Islet of Langerhans (tissue), 1 donor: ENCODE results near the gene TNIK.
A peak's percentile ranks its signal among the peaks of the same experiment; 100 is the strongest.

Experiments used
- FAIRE-seq: peaks from one replicate; lab custom pipeline; 2011; peaks lifted over from hg19 to GRCh38; lab: Jason Lieb, UNC

TNIK gene

GRCh38 chr3:171468296-171468906 lies 8.2 kb upstream of the TNIK start:
- no peak for FAIRE-seq

DNA sequence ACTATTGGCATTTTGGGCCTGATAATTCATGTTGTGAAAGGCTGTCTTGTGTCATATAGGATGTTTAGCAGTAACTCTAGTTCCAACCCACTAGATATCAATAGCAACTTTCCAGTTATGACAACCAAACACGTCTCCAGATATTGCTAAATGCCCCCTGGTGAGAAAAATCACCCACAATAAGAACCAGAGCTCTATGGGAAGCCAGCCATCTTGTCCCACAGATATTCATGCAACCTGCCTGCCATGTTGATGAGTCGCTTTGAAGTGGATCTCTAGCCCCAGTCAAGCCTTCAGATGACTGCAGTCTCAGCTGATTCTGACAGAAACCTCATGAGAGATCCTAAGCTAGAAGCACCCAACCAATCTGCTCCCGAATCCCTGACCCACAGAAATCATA lies 5.6 kb upstream of the TNIK start:
- no peak for FAIRE-seq

GRCh38 chr3:171464462-171464861 lies 4.3 kb upstream of the TNIK start:
- FAIRE-seq: no peak

DNA sequence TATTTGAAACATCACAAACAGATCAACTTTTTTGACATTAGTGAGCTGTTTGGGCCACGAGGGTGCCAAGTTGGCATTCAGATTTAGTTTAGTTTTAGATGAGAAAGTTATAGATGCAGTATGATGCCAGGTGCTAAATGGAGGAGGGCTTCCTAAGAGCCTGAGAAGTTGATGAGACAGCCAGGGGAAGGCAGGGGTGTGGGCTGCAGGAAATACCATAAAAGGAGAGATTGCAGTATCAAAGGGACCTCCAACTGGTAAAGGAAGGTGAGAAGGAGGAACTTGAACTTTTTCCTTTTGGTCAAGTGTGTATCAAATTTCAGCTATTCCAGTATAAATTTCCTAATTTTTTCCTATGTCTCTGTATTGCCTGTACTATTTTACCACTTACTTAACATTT lies 2.0 kb upstream of the TNIK start:
- FAIRE-seq: no peak

- FAIRE-seq: no peak
Observed at GRCh38 chr3:171461525-171461917, 1.3 kb upstream of the TNIK start.

- FAIRE-seq: no peak
Observed at GRCh38 chr3:171460725-171461524, 720 bp upstream of the TNIK start.

DNA sequence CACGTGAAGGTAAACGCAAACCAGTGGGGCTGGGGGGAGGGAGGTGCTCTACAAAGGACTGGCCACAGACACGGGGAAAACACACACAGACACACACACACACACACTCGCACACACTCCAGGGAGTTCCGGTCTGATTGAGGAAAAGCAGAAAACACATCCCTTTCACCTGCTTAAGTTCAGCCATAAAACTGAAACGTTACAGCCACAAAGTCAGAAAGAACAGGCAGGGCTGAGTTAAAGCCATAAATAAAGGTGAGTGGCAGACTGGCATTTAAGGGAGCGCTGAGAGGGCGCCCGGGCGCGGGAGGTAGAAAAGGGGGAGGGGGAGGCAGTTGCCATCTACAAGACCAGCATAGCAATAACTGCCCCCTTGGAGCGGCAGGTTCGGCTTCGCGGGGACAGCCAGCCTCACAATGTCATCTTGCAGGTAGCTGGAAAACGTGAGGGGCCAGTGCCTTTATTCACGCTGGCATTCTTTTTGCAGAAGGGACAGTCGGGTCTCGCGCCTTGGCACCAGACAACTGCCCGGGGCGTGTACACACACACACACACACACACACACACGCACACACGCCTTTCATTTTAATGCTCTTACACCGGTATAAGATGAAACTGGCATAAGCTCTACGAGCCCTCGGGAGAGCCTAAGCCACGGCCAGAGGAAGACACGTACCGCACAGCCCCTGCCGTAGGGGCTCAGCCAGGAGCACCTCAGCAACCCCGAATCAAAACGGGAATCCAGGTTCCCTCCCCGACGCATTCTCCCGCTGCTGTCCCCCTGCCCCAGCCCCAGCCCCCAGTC lies 866 bp downstream of the TNIK start:
- no peak for FAIRE-seq

DNA sequence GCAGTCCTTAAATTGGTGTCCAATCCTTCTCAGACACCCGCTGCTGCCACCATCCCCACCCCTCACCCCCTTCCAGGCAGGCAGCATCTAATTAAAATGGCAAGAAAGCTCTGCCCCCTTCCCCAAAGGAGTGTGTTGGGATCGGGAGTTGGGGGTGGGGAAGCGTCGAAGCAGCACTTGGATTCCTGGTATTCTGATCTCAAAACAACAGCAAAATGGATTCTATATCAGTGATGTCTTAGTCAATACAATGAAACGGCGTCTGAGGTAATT lies 1.4 kb downstream of the TNIK start:
- FAIRE-seq: no peak

GRCh38 chr3:171458071-171458863 lies 1.9 kb downstream of the TNIK start:
- no peak for FAIRE-seq

GRCh38 chr3:171457607-171458061 lies 2.6 kb downstream of the TNIK start:
- FAIRE-seq: no peak

- no peak for FAIRE-seq
Observed at GRCh38 chr3:171456765-171457606, 3.2 kb downstream of the TNIK start.

GRCh38 chr3:171455603-171456550 lies 4.3 kb downstream of the TNIK start:
- no peak for FAIRE-seq

DNA sequence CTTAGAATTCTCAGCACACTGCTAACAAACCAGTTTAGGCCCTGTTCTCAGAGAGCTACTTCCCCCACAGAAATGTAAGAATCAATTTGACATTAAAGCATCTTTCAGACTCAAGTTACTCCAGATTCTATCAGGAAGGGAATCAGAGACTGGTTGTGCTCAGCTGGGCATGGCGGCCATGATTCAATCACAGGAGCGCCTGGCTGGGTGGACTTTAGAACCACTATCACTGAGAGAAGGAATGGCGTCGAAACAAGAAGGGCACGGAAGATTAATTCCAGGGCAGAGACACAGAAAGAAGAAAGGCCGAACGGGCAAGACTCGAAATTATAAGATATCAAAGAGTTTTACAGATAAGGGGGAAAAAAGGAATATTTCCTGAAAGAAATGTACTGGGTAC lies 6.2 kb downstream of the TNIK start:
- no peak for FAIRE-seq

DNA sequence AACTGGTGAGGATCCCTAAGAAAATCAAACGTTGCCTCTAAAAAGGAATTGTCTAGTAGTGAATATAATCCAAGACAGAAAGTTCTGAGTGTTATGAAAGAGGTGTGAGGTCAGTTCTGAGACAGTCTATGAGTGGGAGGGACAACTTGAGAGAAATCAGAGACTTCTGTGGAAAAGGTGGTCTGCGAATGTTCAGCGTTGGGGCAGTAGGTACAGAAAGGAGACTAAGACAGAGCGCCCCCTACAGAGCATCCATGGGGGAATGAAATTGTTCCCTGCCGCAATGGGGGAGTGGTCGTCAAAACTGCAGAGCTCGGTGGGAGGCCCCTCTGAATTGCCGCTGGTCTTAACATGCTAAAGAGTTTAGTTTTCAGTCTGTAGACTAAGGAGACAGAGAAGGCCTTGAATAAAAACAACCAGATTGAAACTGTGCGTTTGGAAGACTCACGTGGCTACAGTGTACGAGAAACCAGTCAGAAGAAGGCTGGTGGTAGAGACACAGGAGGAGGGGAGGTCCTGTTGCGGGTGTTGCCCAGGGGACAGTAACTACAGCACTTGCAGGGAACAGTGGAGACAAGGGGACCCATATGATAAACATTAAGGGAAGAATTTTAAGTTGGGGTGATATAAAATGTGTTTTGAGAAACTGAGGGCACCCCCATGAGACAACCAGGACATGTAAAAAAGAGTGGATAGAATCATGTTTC lies 6.9 kb downstream of the TNIK start:
- no peak for FAIRE-seq

GRCh38 chr3:171452328-171452727 lies 7.9 kb downstream of the TNIK start:
- no peak for FAIRE-seq

- no peak for FAIRE-seq
Observed at GRCh38 chr3:171451915-171452314, 8.3 kb downstream of the TNIK start.

DNA sequence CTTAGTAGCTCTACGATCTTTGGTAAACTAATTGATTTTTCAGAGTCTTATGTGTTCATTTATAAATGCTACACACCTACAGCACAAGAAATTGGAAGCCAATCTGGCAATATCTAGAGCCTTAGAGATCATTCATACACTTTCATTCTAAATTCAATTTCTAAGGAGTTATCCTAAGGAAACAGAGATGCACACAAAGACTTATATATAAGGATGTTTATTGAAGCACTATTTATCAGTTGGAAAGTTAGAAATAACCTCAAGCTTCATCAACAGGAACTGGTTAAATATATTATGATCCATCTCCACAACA lies 12.7 kb downstream of the TNIK start:
- FAIRE-seq: peak; percentile 92

DNA sequence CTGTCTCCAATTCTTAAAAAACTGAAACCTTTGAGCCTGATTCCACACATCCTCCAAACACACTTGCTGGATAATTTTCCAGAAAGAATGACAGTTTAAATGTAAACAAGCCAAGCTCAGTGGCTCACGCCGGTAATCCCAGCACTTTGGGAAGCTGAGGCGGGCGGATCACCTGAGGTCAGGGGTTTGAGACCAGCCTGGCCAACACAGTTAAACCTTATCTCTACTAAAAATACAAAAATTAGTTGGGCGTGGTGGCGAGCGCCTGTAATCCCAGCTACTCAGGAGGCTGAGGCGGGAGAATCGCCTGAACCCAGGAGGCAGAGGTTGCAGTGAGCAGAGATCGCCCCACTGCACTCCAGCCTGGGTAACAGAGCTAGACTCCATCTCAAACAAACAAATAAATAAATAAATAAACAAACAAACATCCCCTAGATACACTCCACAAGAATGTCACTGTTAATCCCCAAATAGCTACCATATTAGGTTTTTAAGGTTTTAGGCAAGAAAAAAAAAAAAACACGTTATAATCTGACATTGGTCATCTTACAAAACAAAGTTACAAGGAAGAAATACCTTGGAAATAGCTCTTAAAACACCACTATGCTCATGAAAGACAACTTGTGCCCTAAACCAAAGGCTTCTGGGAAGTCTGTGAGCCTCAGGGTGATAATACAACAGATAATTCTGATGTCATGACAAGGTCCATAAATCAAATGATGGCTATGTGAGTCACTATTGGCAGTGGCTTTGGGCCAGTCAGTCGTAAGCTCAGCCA lies 13.2 kb downstream of the TNIK start:
- no peak for FAIRE-seq

DNA sequence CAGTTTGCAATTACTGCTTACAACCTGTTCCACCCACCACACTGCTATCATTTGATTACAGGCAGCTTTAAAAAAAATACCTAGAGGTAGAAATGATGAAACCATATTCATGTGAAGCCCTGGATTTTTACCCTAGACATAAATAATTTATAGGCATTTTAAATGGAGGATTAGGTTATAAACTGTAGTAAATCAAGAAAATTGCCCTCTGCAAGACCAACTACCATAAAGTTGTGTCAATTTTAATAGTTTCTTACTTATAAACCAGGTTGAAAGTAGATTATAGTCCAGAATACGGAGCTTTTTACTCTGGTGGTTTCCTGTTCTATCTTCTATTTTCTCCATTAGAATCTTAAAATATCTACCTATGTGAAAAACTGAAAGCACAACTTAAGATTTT lies 13.9 kb downstream of the TNIK start:
- no peak for FAIRE-seq
